Liver (tissue), 3 donors: Measurements from ENCODE around the gene TRMO.

ENCODE experiments used
- RAD21 ChIP-seq, 2 donors: IDR thresholded peaks; 2 replicates each; pipeline ENCODE4 v1.6.1; 2016; ENCODE audit warnings: antibody characterized with exemption in 2 of 2, mild to moderate bottlenecking in 2 of 2
- TF ChIP-seq, protein P1 (sequence below): IDR thresholded peaks from 2 replicates; pipeline ENCODE4 v1.6.1; 2016; ENCODE audit warnings: antibody characterized with exemption
- TF ChIP-seq, protein P2 (sequence below): fragments of 150-350 bp; IDR thresholded peaks from 2 replicates; pipeline ENCODE4 v1.5.1; 2017; ENCODE audit warnings: improper control_type of control experiment, low read depth, low read length; ENCODE audit not compliant: missing input control
- donor health status: healthy.
- donor health status: healthy.

DNA sequence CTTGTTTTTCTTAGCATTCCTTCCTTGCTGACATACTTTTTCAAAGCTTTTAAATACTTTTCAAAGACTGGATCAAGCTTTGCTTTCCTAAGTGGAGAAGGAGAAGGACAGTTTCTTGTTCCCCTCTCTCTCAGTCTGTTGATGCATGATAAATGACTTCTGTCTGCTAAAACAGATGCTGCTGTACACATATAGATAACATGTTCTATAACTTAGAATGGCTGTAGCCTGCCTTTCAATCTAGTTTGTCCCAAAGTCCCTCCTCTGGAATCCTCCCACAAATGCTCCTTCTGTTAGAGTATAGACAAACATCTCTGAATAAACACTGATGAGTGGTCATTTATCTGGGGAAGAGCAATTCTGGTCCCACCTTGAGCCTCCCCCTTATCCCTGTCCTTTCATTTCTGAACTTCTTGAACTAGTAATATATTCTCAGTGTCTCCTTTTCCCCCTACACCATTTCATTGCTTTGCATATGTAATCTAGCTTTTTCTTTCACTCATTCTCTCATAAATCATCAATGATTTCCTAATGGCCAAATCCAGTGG lies 21.1 kb upstream of the TRMO start:
- TF ChIP-seq, protein P1, sequence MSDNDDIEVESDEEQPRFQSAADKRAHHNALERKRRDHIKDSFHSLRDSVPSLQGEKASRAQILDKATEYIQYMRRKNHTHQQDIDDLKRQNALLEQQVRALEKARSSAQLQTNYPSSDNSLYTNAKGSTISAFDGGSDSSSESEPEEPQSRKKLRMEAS: no peak
- TF ChIP-seq, protein P2, sequence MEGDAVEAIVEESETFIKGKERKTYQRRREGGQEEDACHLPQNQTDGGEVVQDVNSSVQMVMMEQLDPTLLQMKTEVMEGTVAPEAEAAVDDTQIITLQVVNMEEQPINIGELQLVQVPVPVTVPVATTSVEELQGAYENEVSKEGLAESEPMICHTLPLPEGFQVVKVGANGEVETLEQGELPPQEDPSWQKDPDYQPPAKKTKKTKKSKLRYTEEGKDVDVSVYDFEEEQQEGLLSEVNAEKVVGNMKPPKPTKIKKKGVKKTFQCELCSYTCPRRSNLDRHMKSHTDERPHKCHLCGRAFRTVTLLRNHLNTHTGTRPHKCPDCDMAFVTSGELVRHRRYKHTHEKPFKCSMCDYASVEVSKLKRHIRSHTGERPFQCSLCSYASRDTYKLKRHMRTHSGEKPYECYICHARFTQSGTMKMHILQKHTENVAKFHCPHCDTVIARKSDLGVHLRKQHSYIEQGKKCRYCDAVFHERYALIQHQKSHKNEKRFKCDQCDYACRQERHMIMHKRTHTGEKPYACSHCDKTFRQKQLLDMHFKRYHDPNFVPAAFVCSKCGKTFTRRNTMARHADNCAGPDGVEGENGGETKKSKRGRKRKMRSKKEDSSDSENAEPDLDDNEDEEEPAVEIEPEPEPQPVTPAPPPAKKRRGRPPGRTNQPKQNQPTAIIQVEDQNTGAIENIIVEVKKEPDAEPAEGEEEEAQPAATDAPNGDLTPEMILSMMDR: no peak
- TF ChIP-seq RAD21 (IDR thresholded peaks at IDR 0.05): no peak
